Measurements from ENCODE around the gene NUAK1. TPM values are rescaled to one million over a fixed set of nuclear protein-coding genes. Genes with fewer than 3 reads are reported as not detected.

Gene NUAK1
- total RNA-seq, 1 experiment from 2014 or later = 7.4 TPM

- ATAC-seq (no peak), DNase-seq (ENCODE audit: low read depth, low spot score) (no peak)
- Histone ChIP-seq H2AFZ (ENCODE audit: low read depth, low read length, poor library complexity, severe bottlenecking) (no peak overlapping the region), H3K36me3 (ENCODE audit: control insufficient read depth in 1 of 2, insufficient read depth in 2 of 2, low read length in 2 of 2) (no peaks in the 10 kb centered on the region), H3K4me1 (ENCODE audit: control insufficient read depth in 1 of 2, insufficient read depth in 2 of 2, low read length in 2 of 2) (peaks cover 24 to 27% of the 10 kb centered on the region in 2 experiments), H3K79me2 (ENCODE audit: insufficient read depth, low read length) (no peaks in the 10 kb centered on the region), H3K4me2 (ENCODE audit: low read length) (no peak overlapping the region), H3K27ac (ENCODE audit: low read depth, low read length) (no peak overlapping the region), H3K9ac (ENCODE audit: low read length) (no peak overlapping the region), H4K20me1 (ENCODE audit: insufficient read depth) (no peaks in the 10 kb centered on the region), H3K9me2 (ENCODE audit: insufficient read depth) (no peaks in the 10 kb centered on the region), H3K27me3 (ENCODE audit: insufficient read depth, low read length) (no peaks in the 10 kb centered on the region), H3K4me3 (replicated peaks in 1 of 2; ENCODE audit: low read depth in 1 of 2, low read length in 2 of 2) (no peak overlapping the region), H3K9me3 (ENCODE audit: control insufficient read depth in 1 of 2, insufficient read depth in 1 of 2, low read depth in 1 of 2, low read length in 2 of 2) (no peaks in the 10 kb centered on the region)
- no peak for TF ChIP-seq RAD21 (IDR thresholded peaks at IDR 0.05; ENCODE audit: low read depth)
- no peak for TF ChIP-seq EGR1 (IDR thresholded peaks at IDR 0.05; ENCODE audit: low read depth)
- intact Hi-C loops (cut with micrococcal nuclease) = no loop called here
- POLR2A ChIA-PET = no interaction called here
- CTCF ChIA-PET = no interaction called here
- RAD21 ChIA-PET (ENCODE audit: low non-redundant PET in 1 of 2, low total read pairs in 2 of 2, uncharacterized antibody in 2 of 2, unreplicated experiment in 2 of 2) = no interaction called here
- BruUV-seq (replicated peaks) = no TSS peak
Measured at GRCh38 chr12:106123110-106123509, 15.6 kb downstream of the NUAK1 start.

DNA sequence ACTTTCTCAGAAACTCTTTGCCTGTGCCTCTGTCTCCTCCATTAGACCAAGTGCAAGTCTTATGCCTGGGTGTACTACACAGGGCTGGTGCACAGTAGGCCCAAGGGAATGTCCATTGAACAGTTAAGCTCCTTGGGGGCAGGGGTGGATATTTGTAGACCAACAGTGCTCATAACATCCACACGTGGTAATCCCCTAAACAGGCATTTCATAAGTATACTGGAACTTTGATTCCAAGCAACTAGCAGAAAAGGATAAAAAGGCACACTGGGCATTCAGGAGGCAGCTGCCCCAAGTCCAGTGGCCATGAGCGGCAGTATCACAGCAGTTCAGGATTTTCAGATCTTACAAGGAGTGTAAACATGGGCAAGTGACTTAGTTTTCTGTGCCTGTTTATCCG is 16.8 kb downstream of the NUAK1 start:
- no TSS peak for BruUV-seq (replicated peaks)
- POLR2A ChIA-PET = no interaction called here

More for the DNA sequence above, 16.8 kb downstream of the NUAK1 start:
- peaks cover 18 to 19% of the 10 kb centered on the region in 2 experiments for H3K4me1 ChIP-seq (ENCODE audit: control insufficient read depth in 1 of 2, insufficient read depth in 2 of 2, low read length in 2 of 2)
- H3K27ac ChIP-seq (ENCODE audit: low read depth, low read length) = no peak overlapping the region
- ATAC-seq (no peak), DNase-seq (ENCODE audit: low read depth, low spot score) (no peak)
- H3K9me2 ChIP-seq (ENCODE audit: insufficient read depth) = no peaks in the 10 kb centered on the region
- CTCF ChIA-PET = no interaction called here
- no peak overlapping the region for H2AFZ ChIP-seq (ENCODE audit: low read depth, low read length, poor library complexity, severe bottlenecking)
- no peak overlapping the region for H3K4me2 ChIP-seq (ENCODE audit: low read length)
- no peaks in the 10 kb centered on the region for H3K36me3 ChIP-seq (ENCODE audit: control insufficient read depth in 1 of 2, insufficient read depth in 2 of 2, low read length in 2 of 2)
- no peaks in the 10 kb centered on the region for H3K79me2 ChIP-seq (ENCODE audit: insufficient read depth, low read length)
- H3K9me3 ChIP-seq (ENCODE audit: control insufficient read depth in 1 of 2, insufficient read depth in 1 of 2, low read depth in 1 of 2, low read length in 2 of 2) = no peaks in the 10 kb centered on the region
- TF ChIP-seq POLR2A (IDR thresholded peaks at IDR 0.05; ENCODE audit: borderline replicate concordance, extremely low read depth, insufficient read depth, insufficient read length) (no peak), SIN3A (IDR thresholded peaks at IDR 0.05; ENCODE audit: low read depth) (no peak), ZFX (IDR thresholded peaks at IDR 0.05) (no peak), ZBTB33 (IDR thresholded peaks at IDR 0.05; ENCODE audit: extremely low read depth, insufficient replicate concordance, low read length) (no peak), EZH2phosphoT487 (IDR thresholded peaks at IDR 0.05; ENCODE audit: borderline replicate concordance) (no peak)
- TF ChIP-seq, protein P1, sequence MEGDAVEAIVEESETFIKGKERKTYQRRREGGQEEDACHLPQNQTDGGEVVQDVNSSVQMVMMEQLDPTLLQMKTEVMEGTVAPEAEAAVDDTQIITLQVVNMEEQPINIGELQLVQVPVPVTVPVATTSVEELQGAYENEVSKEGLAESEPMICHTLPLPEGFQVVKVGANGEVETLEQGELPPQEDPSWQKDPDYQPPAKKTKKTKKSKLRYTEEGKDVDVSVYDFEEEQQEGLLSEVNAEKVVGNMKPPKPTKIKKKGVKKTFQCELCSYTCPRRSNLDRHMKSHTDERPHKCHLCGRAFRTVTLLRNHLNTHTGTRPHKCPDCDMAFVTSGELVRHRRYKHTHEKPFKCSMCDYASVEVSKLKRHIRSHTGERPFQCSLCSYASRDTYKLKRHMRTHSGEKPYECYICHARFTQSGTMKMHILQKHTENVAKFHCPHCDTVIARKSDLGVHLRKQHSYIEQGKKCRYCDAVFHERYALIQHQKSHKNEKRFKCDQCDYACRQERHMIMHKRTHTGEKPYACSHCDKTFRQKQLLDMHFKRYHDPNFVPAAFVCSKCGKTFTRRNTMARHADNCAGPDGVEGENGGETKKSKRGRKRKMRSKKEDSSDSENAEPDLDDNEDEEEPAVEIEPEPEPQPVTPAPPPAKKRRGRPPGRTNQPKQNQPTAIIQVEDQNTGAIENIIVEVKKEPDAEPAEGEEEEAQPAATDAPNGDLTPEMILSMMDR (IDR thresholded peaks at IDR 0.05 in 2 of 3, conservative IDR thresholded peaks at IDR 0.05 in 1 of 3; ENCODE audit: borderline replicate concordance in 1 of 3, insufficient read depth in 1 of 3, low read depth in 2 of 3, low read length in 2 of 3) = no peak
- no peaks in the 10 kb centered on the region for H3K27me3 ChIP-seq (ENCODE audit: insufficient read depth, low read length)
- no peak overlapping the region for H3K9ac ChIP-seq (ENCODE audit: low read length)
- H3K4me3 ChIP-seq (replicated peaks in 1 of 2; ENCODE audit: low read depth in 1 of 2, low read length in 2 of 2) = no peak overlapping the region
- intact Hi-C loops (cut with micrococcal nuclease) = no loop called here
- RAD21 ChIA-PET (ENCODE audit: low non-redundant PET in 1 of 2, low total read pairs in 2 of 2, uncharacterized antibody in 2 of 2, unreplicated experiment in 2 of 2) = no interaction called here
- H4K20me1 ChIP-seq (ENCODE audit: insufficient read depth) = no peaks in the 10 kb centered on the region

Data from HCT116 (cell line).